ENCODE data around the gene CCDC200. TPM values are rescaled to one million over a fixed set of nuclear protein-coding genes. Genes with fewer than 3 reads are reported as not detected.
A peak's percentile ranks its signal among the peaks of the same experiment; 100 is the strongest.

The CCDC200 gene
- total and polyA plus RNA-seq, 2 of the 13 experiments (the other 11 are each of a cell fraction or from before 2014, with no cell fraction given): not detected

DNA sequence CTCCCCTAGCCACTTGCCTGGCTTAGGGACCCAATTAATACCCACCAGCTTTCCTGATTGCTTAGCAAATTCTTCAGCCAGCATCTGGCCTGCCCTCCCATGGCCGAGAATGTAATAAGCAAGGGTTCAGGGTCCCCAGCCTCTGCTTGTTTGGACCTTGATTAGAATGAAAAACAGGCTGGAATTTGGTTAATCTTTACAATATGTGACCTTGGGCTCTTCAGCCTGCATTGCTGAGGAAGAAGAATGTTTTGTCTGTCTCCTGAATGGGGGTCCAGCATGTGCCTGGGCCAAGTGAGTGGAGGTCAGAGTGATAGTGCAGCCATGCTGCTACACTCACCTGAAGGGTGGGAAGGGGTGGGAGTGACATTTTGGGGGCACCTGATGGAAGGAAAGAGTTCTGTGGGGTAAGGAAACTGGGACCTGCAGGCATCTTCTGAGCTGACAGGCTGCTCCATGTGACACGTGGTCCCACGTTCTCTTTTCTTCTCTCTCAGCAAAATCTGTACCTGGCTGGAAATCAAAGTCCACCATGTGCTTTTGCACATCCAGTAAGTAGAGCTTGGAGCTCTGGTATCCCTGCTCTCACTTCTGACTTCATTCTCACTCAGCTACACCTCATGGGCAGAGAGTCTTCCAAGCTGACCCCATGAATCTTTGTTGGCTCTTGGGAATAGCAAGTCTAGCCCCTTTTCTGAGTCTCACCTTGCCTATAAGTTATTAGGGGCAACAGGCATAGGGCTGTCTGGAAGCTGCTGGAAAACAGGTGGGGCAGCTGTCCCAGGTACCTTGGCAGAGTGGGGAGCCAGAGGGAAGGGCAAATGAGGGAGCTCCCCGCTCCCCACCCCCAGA, 11.4 kb downstream of the CCDC200 start (continued):
- TF ChIP-seq CBX2 (IDR thresholded peaks at IDR 0.05; ENCODE audit: low read depth, low read length) (no peak), CBX2 (CRISPR knock-in tag; IDR thresholded peaks at IDR 0.05; ENCODE audit: low read depth) (no peak), ZNF331 (CRISPR knock-in tag; IDR thresholded peaks at IDR 0.05) (peak; percentile 84), ZNF83 (CRISPR knock-in tag; IDR thresholded peaks at IDR 0.05; ENCODE audit: borderline replicate concordance) (0 out of 2 replicates have a peak, but pooled peaks have one; percentile 66), ZNF558 (CRISPR knock-in tag; IDR thresholded peaks at IDR 0.05; ENCODE audit: borderline replicate concordance) (no peak), ZNF773 (CRISPR knock-in tag; IDR thresholded peaks at IDR 0.05; ENCODE audit: borderline replicate concordance) (no peak), ZSCAN9 (CRISPR knock-in tag; IDR thresholded peaks at IDR 0.05; ENCODE audit: borderline replicate concordance) (peak; percentile 91; the same call in 1 of the 2 replicates), RFX1 (IDR thresholded peaks at IDR 0.05) (no peak), ZNF878 (CRISPR knock-in tag; IDR thresholded peaks at IDR 0.05) (no peak; the same call in 1 of the 2 replicates), ERF (CRISPR knock-in tag; IDR thresholded peaks at IDR 0.05) (peak; percentile 80), ZNF530 (CRISPR knock-in tag; IDR thresholded peaks at IDR 0.05; ENCODE audit: low read depth) (no peak), AGO1 (IDR thresholded peaks at IDR 0.05; ENCODE audit: low read depth, low read length, poor library complexity, severe bottlenecking) (no peak), HNRNPL (IDR thresholded peaks at IDR 0.05; ENCODE audit: low read depth, low read length) (no peak), ZNF713 (CRISPR knock-in tag; IDR thresholded peaks at IDR 0.05) (0 out of 2 replicates have a peak, but pooled peaks have one; percentile 39), ZNF550 (CRISPR knock-in tag; IDR thresholded peaks at IDR 0.05; ENCODE audit: borderline replicate concordance) (0 out of 2 replicates have a peak, but pooled peaks have one; percentile 76), CHD4 (IDR thresholded peaks at IDR 0.05; ENCODE audit: borderline replicate concordance, low read length) (no peak), HNRNPUL1 (IDR thresholded peaks at IDR 0.05; ENCODE audit: low read depth, low read length) (no peak)
- TF ChIP-seq, protein P1, sequence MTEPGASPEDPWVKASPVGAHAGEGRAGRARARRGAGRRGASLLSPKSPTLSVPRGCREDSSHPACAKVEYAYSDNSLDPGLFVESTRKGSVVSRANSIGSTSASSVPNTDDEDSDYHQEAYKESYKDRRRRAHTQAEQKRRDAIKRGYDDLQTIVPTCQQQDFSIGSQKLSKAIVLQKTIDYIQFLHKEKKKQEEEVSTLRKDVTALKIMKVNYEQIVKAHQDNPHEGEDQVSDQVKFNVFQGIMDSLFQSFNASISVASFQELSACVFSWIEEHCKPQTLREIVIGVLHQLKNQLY (CRISPR knock-in tag; IDR thresholded peaks at IDR 0.05): peak; percentile 73; the same call in 1 of the 2 replicates
- TF ChIP-seq, protein P2, sequence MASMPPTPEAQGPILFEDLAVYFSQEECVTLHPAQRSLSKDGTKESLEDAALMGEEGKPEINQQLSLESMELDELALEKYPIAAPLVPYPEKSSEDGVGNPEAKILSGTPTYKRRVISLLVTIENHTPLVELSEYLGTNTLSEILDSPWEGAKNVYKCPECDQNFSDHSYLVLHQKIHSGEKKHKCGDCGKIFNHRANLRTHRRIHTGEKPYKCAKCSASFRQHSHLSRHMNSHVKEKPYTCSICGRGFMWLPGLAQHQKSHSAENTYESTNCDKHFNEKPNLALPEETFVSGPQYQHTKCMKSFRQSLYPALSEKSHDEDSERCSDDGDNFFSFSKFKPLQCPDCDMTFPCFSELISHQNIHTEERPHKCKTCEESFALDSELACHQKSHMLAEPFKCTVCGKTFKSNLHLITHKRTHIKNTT (CRISPR knock-in tag; IDR thresholded peaks at IDR 0.05): no peak
- TF ChIP-seq, protein P3, sequence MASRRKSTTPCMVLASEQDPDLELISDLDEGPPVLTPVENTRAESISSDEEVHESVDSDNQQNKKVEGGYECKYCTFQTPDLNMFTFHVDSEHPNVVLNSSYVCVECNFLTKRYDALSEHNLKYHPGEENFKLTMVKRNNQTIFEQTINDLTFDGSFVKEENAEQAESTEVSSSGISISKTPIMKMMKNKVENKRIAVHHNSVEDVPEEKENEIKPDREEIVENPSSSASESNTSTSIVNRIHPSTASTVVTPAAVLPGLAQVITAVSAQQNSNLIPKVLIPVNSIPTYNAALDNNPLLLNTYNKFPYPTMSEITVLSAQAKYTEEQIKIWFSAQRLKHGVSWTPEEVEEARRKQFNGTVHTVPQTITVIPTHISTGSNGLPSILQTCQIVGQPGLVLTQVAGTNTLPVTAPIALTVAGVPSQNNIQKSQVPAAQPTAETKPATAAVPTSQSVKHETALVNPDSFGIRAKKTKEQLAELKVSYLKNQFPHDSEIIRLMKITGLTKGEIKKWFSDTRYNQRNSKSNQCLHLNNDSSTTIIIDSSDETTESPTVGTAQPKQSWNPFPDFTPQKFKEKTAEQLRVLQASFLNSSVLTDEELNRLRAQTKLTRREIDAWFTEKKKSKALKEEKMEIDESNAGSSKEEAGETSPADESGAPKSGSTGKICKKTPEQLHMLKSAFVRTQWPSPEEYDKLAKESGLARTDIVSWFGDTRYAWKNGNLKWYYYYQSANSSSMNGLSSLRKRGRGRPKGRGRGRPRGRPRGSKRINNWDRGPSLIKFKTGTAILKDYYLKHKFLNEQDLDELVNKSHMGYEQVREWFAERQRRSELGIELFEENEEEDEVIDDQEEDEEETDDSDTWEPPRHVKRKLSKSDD (CRISPR knock-in tag; IDR thresholded peaks at IDR 0.05; ENCODE audit: low read depth): 0 out of 2 replicates have a peak, but pooled peaks have one; percentile 4
- TF ChIP-seq, protein P4, sequence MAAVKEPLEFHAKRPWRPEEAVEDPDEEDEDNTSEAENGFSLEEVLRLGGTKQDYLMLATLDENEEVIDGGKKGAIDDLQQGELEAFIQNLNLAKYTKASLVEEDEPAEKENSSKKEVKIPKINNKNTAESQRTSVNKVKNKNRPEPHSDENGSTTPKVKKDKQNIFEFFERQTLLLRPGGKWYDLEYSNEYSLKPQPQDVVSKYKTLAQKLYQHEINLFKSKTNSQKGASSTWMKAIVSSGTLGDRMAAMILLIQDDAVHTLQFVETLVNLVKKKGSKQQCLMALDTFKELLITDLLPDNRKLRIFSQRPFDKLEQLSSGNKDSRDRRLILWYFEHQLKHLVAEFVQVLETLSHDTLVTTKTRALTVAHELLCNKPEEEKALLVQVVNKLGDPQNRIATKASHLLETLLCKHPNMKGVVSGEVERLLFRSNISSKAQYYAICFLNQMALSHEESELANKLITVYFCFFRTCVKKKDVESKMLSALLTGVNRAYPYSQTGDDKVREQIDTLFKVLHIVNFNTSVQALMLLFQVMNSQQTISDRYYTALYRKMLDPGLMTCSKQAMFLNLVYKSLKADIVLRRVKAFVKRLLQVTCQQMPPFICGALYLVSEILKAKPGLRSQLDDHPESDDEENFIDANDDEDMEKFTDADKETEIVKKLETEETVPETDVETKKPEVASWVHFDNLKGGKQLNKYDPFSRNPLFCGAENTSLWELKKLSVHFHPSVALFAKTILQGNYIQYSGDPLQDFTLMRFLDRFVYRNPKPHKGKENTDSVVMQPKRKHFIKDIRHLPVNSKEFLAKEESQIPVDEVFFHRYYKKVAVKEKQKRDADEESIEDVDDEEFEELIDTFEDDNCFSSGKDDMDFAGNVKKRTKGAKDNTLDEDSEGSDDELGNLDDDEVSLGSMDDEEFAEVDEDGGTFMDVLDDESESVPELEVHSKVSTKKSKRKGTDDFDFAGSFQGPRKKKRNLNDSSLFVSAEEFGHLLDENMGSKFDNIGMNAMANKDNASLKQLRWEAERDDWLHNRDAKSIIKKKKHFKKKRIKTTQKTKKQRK (IDR thresholded peaks at IDR 0.05; ENCODE audit: low read length): no peak

Measured in HepG2 (cell line).